Thyroid gland (tissue), 4 donors: ENCODE results near the gene SCGB1C2.

Experiments
- POLR2A ChIP-seq, 2 donors: fragments of 450-650 bp; IDR thresholded peaks; one replicate each; pipeline ENCODE4 v1.6.1; 2017; ENCODE audit warnings: antibody characterized with exemption in 2 of 2, mild to moderate bottlenecking in 2 of 2, moderate library complexity in 1 of 2
- TF ChIP-seq, protein P1 (sequence below), 6 experiments: fragments of 200-600 bp in 3 of 6; fragments of 450-650 bp in 3 of 6; sonication (generic) in 3 of 6; IDR thresholded peaks; one replicate each; pipeline ENCODE4 v1.5.1; 2016 to 2019; ENCODE audit warnings: antibody characterized with exemption in 6 of 6, mild to moderate bottlenecking in 2 of 6, inconsistent platforms in 1 of 6, moderate library complexity in 1 of 6

GRCh38 chr17:144936-145670 lies 7.7 kb downstream of the SCGB1C2 start:
- TF ChIP-seq, protein P1, sequence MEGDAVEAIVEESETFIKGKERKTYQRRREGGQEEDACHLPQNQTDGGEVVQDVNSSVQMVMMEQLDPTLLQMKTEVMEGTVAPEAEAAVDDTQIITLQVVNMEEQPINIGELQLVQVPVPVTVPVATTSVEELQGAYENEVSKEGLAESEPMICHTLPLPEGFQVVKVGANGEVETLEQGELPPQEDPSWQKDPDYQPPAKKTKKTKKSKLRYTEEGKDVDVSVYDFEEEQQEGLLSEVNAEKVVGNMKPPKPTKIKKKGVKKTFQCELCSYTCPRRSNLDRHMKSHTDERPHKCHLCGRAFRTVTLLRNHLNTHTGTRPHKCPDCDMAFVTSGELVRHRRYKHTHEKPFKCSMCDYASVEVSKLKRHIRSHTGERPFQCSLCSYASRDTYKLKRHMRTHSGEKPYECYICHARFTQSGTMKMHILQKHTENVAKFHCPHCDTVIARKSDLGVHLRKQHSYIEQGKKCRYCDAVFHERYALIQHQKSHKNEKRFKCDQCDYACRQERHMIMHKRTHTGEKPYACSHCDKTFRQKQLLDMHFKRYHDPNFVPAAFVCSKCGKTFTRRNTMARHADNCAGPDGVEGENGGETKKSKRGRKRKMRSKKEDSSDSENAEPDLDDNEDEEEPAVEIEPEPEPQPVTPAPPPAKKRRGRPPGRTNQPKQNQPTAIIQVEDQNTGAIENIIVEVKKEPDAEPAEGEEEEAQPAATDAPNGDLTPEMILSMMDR (IDR thresholded peaks at IDR 0.05) = no peak
- TF ChIP-seq POLR2A (IDR thresholded peaks at IDR 0.05) = no peak
